HepG2 (cell line): ENCODE data around the gene ATP11A. TPM values are rescaled to one million over a fixed set of nuclear protein-coding genes. Genes with fewer than 3 reads are reported as not detected.

ENCODE experiments used
- ATAC-seq: fragments of 200-7000 bp; cut with Tn5 transposase; 3 replicates; pipeline ENCODE4 v1.9.1; 2020; ENCODE audit warnings: mild to moderate bottlenecking, moderate library complexity
- Bru-seq: library from RNA; stranded (reverse); fragments of 400-500 nt; gene quantifications from one replicate; lab custom pipeline; 2021; lab: Mats Ljungman, UMichigan
- BruChase-seq, 2 experiments: library from RNA; stranded (reverse); fragments of 400-500 nt; gene quantifications; one replicate each; lab custom pipeline; 2021; lab: Mats Ljungman, UMichigan
- BruUV-seq: library from RNA; stranded (reverse); fragments of 400-500 nt; replicated peaks from 2 replicates; lab custom pipeline; 2021; lab: Mats Ljungman, UMichigan
- CTCF ChIA-PET: fragments of 300-600 bp; formaldehyde crosslinking; extraction: SDS; loops from one replicate; lab custom pipeline; 2021; ENCODE audit warnings: low total read pairs, inconsistent platforms, low intra/inter-chr PET ratio; lab: Yijun Ruan, JAX
- POLR2A ChIA-PET: fragments of 350-600 bp; sonication (Branson Sonifier 250); formaldehyde crosslinking; loops from one replicate; lab custom pipeline; 2020; ENCODE audit warnings: antibody characterized with exemption, inconsistent platforms; lab: Yijun Ruan, JAX
- DNase-seq: peaks from one replicate; pipeline ENCODE4 v3.0.0-alpha.2; 2015; ENCODE audit warnings: low spot score
- FAIRE-seq: peaks from 3 replicates; lab custom pipeline; 2011; peaks lifted over from hg19 to GRCh38; lab: Jason Lieb, UNC
- H2AFZ ChIP-seq: one replicate; pipeline ENCODE4 v1.6.1; 2011; ENCODE audit warnings: low read length, inconsistent platforms
- H3K27ac ChIP-seq: fragments of 300-600 bp; 3 replicates; pipeline ENCODE4 v1.8.0; 2011; ENCODE audit warnings: mixed run types, mild to moderate bottlenecking, mixed read lengths, low read length, inconsistent platforms; ENCODE audit not compliant: insufficient read depth; ENCODE audit errors: extremely low read length
- H3K27me3 ChIP-seq, 2 experiments: fragments of 200-600 bp in 1 of 2; 2 replicates in 1 of 2; 3 replicates in 1 of 2; pipeline versions ENCODE4 v1.6.0 to v1.8.0; 2011; ENCODE audit warnings: low read length in 2 of 2, mild to moderate bottlenecking in 2 of 2, moderate library complexity in 2 of 2, inconsistent platforms in 1 of 2; ENCODE audit not compliant: insufficient read depth in 2 of 2, control insufficient read depth in 1 of 2
- H3K36me3 ChIP-seq, 2 experiments: fragments of 200-600 bp in 1 of 2; replicated peaks in 1 of 2; 2 replicates in 1 of 2; 3 replicates in 1 of 2; pipeline versions ENCODE4 v1.5.1 to v1.8.0; 2011; ENCODE audit warnings: low read length in 2 of 2, inconsistent platforms in 1 of 2; ENCODE audit not compliant: insufficient read depth in 2 of 2, control insufficient read depth in 1 of 2
- H3K4me1 ChIP-seq: 2 replicates; pipeline ENCODE4 v1.5.1; 2012; ENCODE audit warnings: low read length, inconsistent platforms; ENCODE audit not compliant: insufficient read depth
- H3K4me2 ChIP-seq: 2 replicates; pipeline ENCODE4 v1.6.0; 2011; ENCODE audit warnings: low read depth, low read length, inconsistent platforms
- H3K4me3 ChIP-seq, 3 experiments: fragments of 200-600 bp in 1 of 3; sonication (generic), shearing (Covaris generic) in 1 of 3; replicated peaks in 1 of 3; 2 replicates each; pipeline ENCODE4 v1.5.1; 2011 to 2016; ENCODE audit warnings: low read length in 3 of 3, inconsistent platforms in 2 of 3, low read depth in 2 of 3, mild to moderate bottlenecking in 2 of 3, control low read depth in 1 of 3, mixed read lengths in 1 of 3; ENCODE audit not compliant: insufficient read depth in 1 of 3
- H3K79me2 ChIP-seq: one replicate; pipeline ENCODE4 v1.6.1; 2011; ENCODE audit warnings: low read length, inconsistent platforms; ENCODE audit not compliant: insufficient read depth
- H3K9ac ChIP-seq: 2 replicates; pipeline ENCODE4 v1.6.0; 2011; ENCODE audit warnings: mild to moderate bottlenecking, low read depth, low read length, inconsistent platforms; ENCODE audit not compliant: insufficient read depth
- H3K9me3 ChIP-seq: 2 replicates; pipeline ENCODE4 v1.5.1; 2012; ENCODE audit warnings: mild to moderate bottlenecking, low read length
- H4K20me1 ChIP-seq: 2 replicates; pipeline ENCODE4 v1.6.0; 2011; ENCODE audit warnings: inconsistent platforms, mild to moderate bottlenecking, low read length, moderate library complexity; ENCODE audit not compliant: insufficient read depth
- BCL6 ChIP-seq: IDR thresholded peaks from 2 replicates; pipeline ENCODE4 v1.6.1; 2016; ENCODE audit warnings: missing genetic modification reagents, missing compliant biosample characterization
- HNF1B ChIP-seq: sonication (generic); formaldehyde crosslinking; IDR thresholded peaks from 2 replicates; pipeline ENCODE4 v1.5.1; 2020; ENCODE audit warnings: mild to moderate bottlenecking, moderate library complexity, missing genetic modification reagents
- PREB ChIP-seq: sonication (generic); formaldehyde crosslinking; IDR thresholded peaks from 2 replicates; pipeline ENCODE4 v1.4.0; 2020; ENCODE audit warnings: missing genetic modification reagents
- SIN3A ChIP-seq: IDR thresholded peaks from 2 replicates; pipeline ENCODE4 v1.6.1; 2011; ENCODE audit warnings: low read depth, mild to moderate bottlenecking, control low read depth, low read length, borderline replicate concordance
- SIX4 ChIP-seq: sonication (generic); formaldehyde crosslinking; IDR thresholded peaks from 2 replicates; pipeline ENCODE4 v1.4.0; 2020; ENCODE audit warnings: missing genetic modification reagents
- SP2 ChIP-seq: sonication (generic); formaldehyde crosslinking; IDR thresholded peaks from 2 replicates; pipeline ENCODE4 v1.5.1; 2020; ENCODE audit warnings: mild to moderate bottlenecking, missing genetic modification reagents
- SRSF4 ChIP-seq: fragments of 200-400 bp; formaldehyde crosslinking; IDR thresholded peaks from one replicate; pipeline ENCODE4 v1.6.1; 2018; ENCODE audit warnings: mild to moderate bottlenecking, low read depth, low read length, moderate library complexity; ENCODE audit not compliant: poor library complexity, severe bottlenecking
- ZBTB2 ChIP-seq: sonication (generic); formaldehyde crosslinking; IDR thresholded peaks from 2 replicates; pipeline ENCODE4 v1.8.0; 2022; ENCODE audit warnings: low read depth, missing genetic modification reagents
- WGBS: methylation state at CpG from one replicate; pipeline ENCODE4 v1.1.6; 2017; ENCODE audit warnings: low lambda C conversion rate; 5-methylcytosine and 5-hydroxymethylcytosine counted together
- in situ Hi-C: cut with HindIII; loops from 2 replicates; pipeline ENCODE4 v1.10.0; 2017; ENCODE audit warnings: low pct_unique_long_range_greater_than_20kb; ENCODE audit not compliant: extremely low pct_ligation_motif_present
- intact Hi-C: fragments of 100-400 bp; cut with micrococcal nuclease; formaldehyde crosslinking; loops from one replicate; pipeline ENCODE4 v1.10.0; 2022; ENCODE audit not compliant: unreplicated experiment
- long read RNA-seq, 2 experiments: library from RNA in 1 of 2; library from polyadenylated mRNA in 1 of 2; stranded (forward) in 1 of 2; unstranded in 1 of 2; transcript quantifications; one replicate each; pipeline ENCODE4 v2.0.0, GENCODE V29; 2019 to 2022
- polyA minus RNA-seq, 3 experiments: library from RNA; depleted of rRNA, polyadenylated mRNA; stranded (reverse); fragments of >200 nt; gene quantifications; 2 replicates each; pipeline ENCODE4 v1.2.3, GENCODE V29; 2011; ENCODE audit warnings: low replicate concordance in 1 of 3
- polyA plus RNA-seq, 8 experiments: library from polyadenylated mRNA; depleted of rRNA in 3 of 8; stranded (reverse) in 7 of 8; unstranded in 1 of 8; fragments of >200 nt; fragmentation: Illumina TruSeq in 4 of 8; extraction: Trizol in 4 of 8; gene quantifications; 2 replicates each; pipeline versions ENCODE4 v1.2.1 to v1.2.3, GENCODE V29; 2011 to 2016; ENCODE audit warnings: low read depth in 4 of 8, missing spikeins in 1 of 8, mixed read lengths in 1 of 8; ENCODE audit not compliant: insufficient read depth in 1 of 8
- total RNA-seq, 5 experiments: library from RNA; depleted of rRNA; stranded (reverse); fragments of >200 nt; fragmentation: Illumina TruSeq; extraction: Trizol; gene quantifications; 2 replicates each; pipeline ENCODE4 v1.2.3, GENCODE V29; 2016; ENCODE audit warnings: low read depth in 1 of 5

Gene ATP11A
- total RNA-seq (2016; rRNA removed; fragmentation: Illumina TruSeq; extraction: Trizol) (18.4 and 18.9 TPM in 2 replicates), polyA plus RNA-seq (2011; rRNA removed) (20.1 and 24.0 TPM in 2 replicates), polyA minus RNA-seq (2011; rRNA and poly(A)+ RNA removed; ENCODE audit: low replicate concordance) (14.4 and 71.9 TPM in 2 replicates), Bru-seq, nascent RNA (percentile 84 among the genes with signal in this experiment), BruChase-seq, experiment 1, labeled RNA remaining after a 6-hour chase (percentile 91 among the genes with signal in this experiment), BruChase-seq, experiment 2, labeled RNA remaining after a 2-hour chase (percentile 89 among the genes with signal in this experiment)
- 5.5 and 6.6 TPM in 2 replicates for total RNA-seq (2016; cell fraction: cytosol; rRNA removed; fragmentation: Illumina TruSeq; extraction: Trizol; ENCODE audit: low read depth)
- 13.9 and 19.4 TPM in 2 replicates for total RNA-seq (2016; cell fraction: insoluble cytoplasmic fraction; rRNA removed; fragmentation: Illumina TruSeq; extraction: Trizol)
- total RNA-seq (2016; cell fraction: membrane; rRNA removed; fragmentation: Illumina TruSeq; extraction: Trizol): 12.7 and 14.7 TPM in 2 replicates
- total RNA-seq (2016; cell fraction: nucleus; rRNA removed; fragmentation: Illumina TruSeq; extraction: Trizol): 44.6 and 51.9 TPM in 2 replicates
- 13.1 and 13.2 TPM in 2 replicates for polyA plus RNA-seq (2011; cell fraction: cytosol; rRNA removed)
- 168 and 195 TPM in 2 replicates for polyA plus RNA-seq (2011; cell fraction: nucleus; rRNA removed)
- 36.8 and 55.4 TPM in 2 replicates for polyA plus RNA-seq (2012)
- 1.3 and 1.5 TPM in 2 replicates for polyA plus RNA-seq (2016; cell fraction: cytosol; fragmentation: Illumina TruSeq; extraction: Trizol; ENCODE audit: low read depth)
- 12.9 TPM in 2 replicates for polyA plus RNA-seq (2016; cell fraction: insoluble cytoplasmic fraction; fragmentation: Illumina TruSeq; extraction: Trizol; ENCODE audit: low read depth)
- 3.0 and 3.7 TPM in 2 replicates for polyA plus RNA-seq (2016; cell fraction: membrane; fragmentation: Illumina TruSeq; extraction: Trizol; ENCODE audit: low read depth)
- 72.0 and 87.4 TPM in 2 replicates for polyA plus RNA-seq (2016; cell fraction: nucleus; fragmentation: Illumina TruSeq; extraction: Trizol; ENCODE audit: insufficient read depth, low read depth)
- 42.1 and 46.7 TPM in 2 replicates for polyA minus RNA-seq (2011; cell fraction: cytosol; rRNA and poly(A)+ RNA removed)
- 107 and 137 TPM in 2 replicates for polyA minus RNA-seq (2011; cell fraction: nucleus; rRNA and poly(A)+ RNA removed)
- long read RNA-seq, experiment 1, partial matches to known transcripts: 1 of 8 reads
- long read RNA-seq, experiment 1, other reads (novel, unspliced or antisense): 7 of 8 reads
- long read RNA-seq, experiment 2, transcript ATP11A-217 (1 exons, 3,542 nt): major isoform, 26 of 72 reads
- long read RNA-seq, experiment 2, partial matches to known transcripts: 2 of 72 reads
- long read RNA-seq, experiment 2, other reads (novel, unspliced or antisense): 44 of 72 reads

GRCh38 chr13:112689303-112690245 is at the start of gene ATP11A:
Gene ATP11A, plus strand, starts transcription at chr13:112690038. Its CDS starts 379 bp downstream, at chr13:112690417.
- Histone ChIP-seq H3K36me3 (peaks cover 1 to 8% of the 10 kb centered on the region in 2 experiments; a peak in 4 of 5 replicates), H3K9me3 (no peaks in the 10 kb centered on the region), H3K4me1 (peaks cover 53% of the 10 kb centered on the region), H4K20me1 (peaks cover 27% of the 10 kb centered on the region), H3K4me3 (peak within 1 kb of the TSS; percentile 88 to 96 (median 90)), H3K79me2 (peaks cover 47% of the 10 kb centered on the region), H3K27ac (peak within 1 kb of the TSS; percentile 84), H2AFZ (no peak within 1 kb of the TSS), H3K9ac (peak within 1 kb of the TSS; percentile 92), H3K4me2 (peak within 1 kb of the TSS; percentile 96), H3K27me3 (no peaks in the 10 kb centered on the region; a peak in 1 of 5 replicates)
- intact Hi-C loops: loop anchor here (2.0 to 5.0 kb wide), 4 partner anchors 31 to 458 kb away; no protein-coding TSS in a partner anchor
- ATAC-seq (peak; percentile 74), FAIRE-seq (no peak), DNase-seq (peak; percentile 72)
- ChIA-PET POLR2A (interaction anchor here (0.7 to 1.4 kb wide), 6 partner anchors 19 to 205 kb away, joined by 3 to 6 read pairs (median 4); no protein-coding TSS in a partner anchor), CTCF (no interaction called here)
- WGBS: 0% methylated on average over 16 of the region's 95 CpGs
- TSS peak; percentile 71 for BruUV-seq
- in situ Hi-C loops: no loop called here
- TF ChIP-seq ZBTB2 (CRISPR knock-in tag) (peak; percentile 94), SIX4 (CRISPR knock-in tag) (no peak), SP2 (CRISPR knock-in tag) (no peak), HNF1B (0 out of 2 replicates have a peak, but pooled peaks have one; percentile 25), BCL6 (0 out of 2 replicates have a peak, but pooled peaks have one; percentile 38), PREB (CRISPR knock-in tag) (no peak), SIN3A (no peak; the same call in 1 of the 2 replicates), SRSF4 (no peak)
